HG02678 (cell line): ENCODE results near the gene AP2A2.

Experiments
- ATAC-seq: cut with Tn5 transposase; IDR thresholded peaks from one replicate; pipeline ENCODE4 v1.9.1; 2021; ENCODE audit warnings: mild to moderate bottlenecking, moderate library complexity; ENCODE audit not compliant: unreplicated experiment

The AP2A2 gene

GRCh38 chr11:1026641-1027482, 101.2 kb downstream of the AP2A2 start:
- no peak for ATAC-seq

- ATAC-seq: no peak
Observed at GRCh38 chr11:1027483-1028290, 102.0 kb downstream of the AP2A2 start.

GRCh38 chr11:1028291-1028540, 102.5 kb downstream of the AP2A2 start:
- ATAC-seq: no peak

- no peak for ATAC-seq
Observed at GRCh38 chr11:1028616-1029015, 102.9 kb downstream of the AP2A2 start.

GRCh38 chr11:1029051-1029450, 103.4 kb downstream of the AP2A2 start:
- ATAC-seq: no peak

GRCh38 chr11:1029654-1030053, 104.0 kb downstream of the AP2A2 start:
- ATAC-seq: no peak

- ATAC-seq: no peak
Observed at GRCh38 chr11:1030086-1030485, 104.4 kb downstream of the AP2A2 start.

GRCh38 chr11:1030556-1030955, 104.9 kb downstream of the AP2A2 start:
- no peak for ATAC-seq

- ATAC-seq: no peak
Observed at GRCh38 chr11:1031121-1031899, 105.6 kb downstream of the AP2A2 start.

GRCh38 chr11:1032310-1032891, 106.7 kb downstream of the AP2A2 start:
- ATAC-seq: no peak

GRCh38 chr11:1033016-1033798, 107.5 kb downstream of the AP2A2 start:
- ATAC-seq: no peak

GRCh38 chr11:1034001-1034400, 108.3 kb downstream of the AP2A2 start:
- ATAC-seq: no peak

- ATAC-seq: no peak
Observed at GRCh38 chr11:1034456-1035295, 109.0 kb downstream of the AP2A2 start.

- ATAC-seq: no peak
Observed at GRCh38 chr11:1035577-1036283, 110.1 kb downstream of the AP2A2 start.

GRCh38 chr11:1036303-1036923, 110.7 kb downstream of the AP2A2 start, which contains the start of gene MUC6:
Gene MUC6 (minus strand): TSS chr11:1036718. CDS start chr11:1036655, 63 bp downstream.
- no peak for ATAC-seq

GRCh38 chr11:1036931-1037330, 111.3 kb downstream of the AP2A2 start:
- no peak for ATAC-seq

- ATAC-seq: no peak
Observed at GRCh38 chr11:1037506-1038055, 111.9 kb downstream of the AP2A2 start.

GRCh38 chr11:1038361-1038760, 112.7 kb downstream of the AP2A2 start:
- no peak for ATAC-seq
